ENCODE data around the gene TTC23L. TPM values are rescaled to one million over a fixed set of nuclear protein-coding genes. Genes with fewer than 3 reads are reported as not detected.

The TTC23L gene
- total and polyA plus RNA-seq, 2 of the 8 experiments (the other 6 are each of a cell fraction or from before 2014, with no cell fraction given): 1.1 to 2.4 TPM

GRCh38 chr5:34876275-34876674 is 37.3 kb downstream of the TTC23L start:
- H3K79me2 ChIP-seq (ENCODE audit: control insufficient read depth in 1 of 2, insufficient read depth in 2 of 2, low read length in 2 of 2): no peaks in the 10 kb centered on the region
- no peaks in the 10 kb centered on the region for H3K36me3 ChIP-seq (ENCODE audit: control insufficient read depth in 2 of 4, insufficient read depth in 4 of 4, low read length in 3 of 4)
- no peak overlapping the region for H3K27ac ChIP-seq (ENCODE audit: low read depth, low read length)
- H3K23ac ChIP-seq (ENCODE audit: insufficient read length): no peak overlapping the region
- ChIA-PET POLR2A (ENCODE audit: partially characterized antibody) (no interaction called here), CTCF (ENCODE audit: partially characterized antibody) (interaction anchor here (0.6 to 1.1 kb wide), 2 partner anchors 30 to 208 kb away, joined by 4 read pairs; no protein-coding TSS in a partner anchor)
- H2AFZ ChIP-seq (ENCODE audit: low read length): no peak overlapping the region
- no peaks in the 10 kb centered on the region for H3K4me1 ChIP-seq (replicated peaks in 1 of 4; ENCODE audit: control insufficient read depth in 3 of 4, insufficient read depth in 4 of 4, low read length in 3 of 4)
- H2AK5ac ChIP-seq (ENCODE audit: low read depth, low read length): no peak overlapping the region
- H3K9ac ChIP-seq (replicated peaks in 1 of 4; ENCODE audit: extremely low read depth in 1 of 4, low read depth in 3 of 4, low read length in 3 of 4): no peak overlapping the region
- no peak overlapping the region for H3K56ac ChIP-seq (replicated peaks; ENCODE audit: insufficient read length, low read depth, low read length)
- DNase-seq (ENCODE audit: low read depth in 1 of 2, low spot score in 2 of 2) (no peak), FAIRE-seq (no peak)
- H3K9me3 ChIP-seq (ENCODE audit: insufficient read depth in 2 of 2, low read depth in 1 of 2, low read length in 1 of 2): peaks cover 0 to 2% of the 10 kb centered on the region in 2 experiments; a peak in 2 of 4 replicates
- no peak overlapping the region for H4K91ac ChIP-seq (replicated peaks; ENCODE audit: insufficient read length, low read length)
- H3K18ac ChIP-seq (ENCODE audit: extremely low read depth, low read length): no peak overlapping the region
- H4K8ac ChIP-seq (ENCODE audit: extremely low read depth, insufficient read depth, low read length): no peak overlapping the region
- H3K4ac ChIP-seq (replicated peaks; ENCODE audit: insufficient read length, low read depth, low read length): no peak overlapping the region
- H3K27me3 ChIP-seq (replicated peaks in 1 of 4; ENCODE audit: control insufficient read depth in 3 of 4, extremely low read depth in 1 of 4, insufficient read depth in 3 of 4, low read length in 3 of 4): no peaks in the 10 kb centered on the region
- no peak overlapping the region for H2BK15ac ChIP-seq (ENCODE audit: low read length)
- H2BK5ac ChIP-seq (ENCODE audit: low read depth, low read length): no peak overlapping the region
- H3K79me1 ChIP-seq (ENCODE audit: low read depth, low read length): no peaks in the 10 kb centered on the region
- H4K5ac ChIP-seq (ENCODE audit: insufficient read length, low read depth, low read length): no peak overlapping the region
- H2BK120ac ChIP-seq (replicated peaks; ENCODE audit: low read depth, low read length): no peak overlapping the region
- H3K4me2 ChIP-seq (ENCODE audit: insufficient read depth in 1 of 2, low read depth in 2 of 2, low read length in 2 of 2): no peak overlapping the region
- H2BK20ac ChIP-seq (ENCODE audit: low read length): no peak overlapping the region
- no peaks in the 10 kb centered on the region for H4K20me1 ChIP-seq (replicated peaks in 1 of 2; ENCODE audit: control insufficient read depth in 1 of 2, insufficient read depth in 2 of 2, low read length in 2 of 2)
- no peaks in the 10 kb centered on the region for H3K23me2 ChIP-seq (ENCODE audit: low read depth, low read length)
- no peak overlapping the region for H3K4me3 ChIP-seq (ENCODE audit: extremely low read depth in 1 of 4, insufficient read depth in 2 of 4, low read depth in 3 of 4, low read length in 4 of 4)
- H3K14ac ChIP-seq (ENCODE audit: insufficient read length): no peak overlapping the region
- H2BK12ac ChIP-seq (ENCODE audit: low read depth, low read length): no peak overlapping the region
- TF ChIP-seq SIRT6 (IDR thresholded peaks at IDR 0.05; ENCODE audit: low read length): no peak
- TF ChIP-seq RAD21 (IDR thresholded peaks at IDR 0.05 in 1 of 2, conservative IDR thresholded peaks at IDR 0.05 in 1 of 2; ENCODE audit: low read depth in 2 of 2, low read length in 2 of 2): no peak
- no peak for TF ChIP-seq RXRA (IDR thresholded peaks at IDR 0.05; ENCODE audit: insufficient read depth, low read depth, low read length)
- no peak for TF ChIP-seq YY1 (IDR thresholded peaks at IDR 0.05; ENCODE audit: low read depth, low read length)
- TF ChIP-seq CTBP2 (IDR thresholded peaks at IDR 0.05; ENCODE audit: borderline replicate concordance, insufficient read depth, insufficient read length, low read length): no peak
- TF ChIP-seq SRF (IDR thresholded peaks at IDR 0.05; ENCODE audit: low read depth, low read length): no peak
- TF ChIP-seq KDM5A (IDR thresholded peaks at IDR 0.05; ENCODE audit: low read length): no peak
- TF ChIP-seq RBBP5 (IDR thresholded peaks at IDR 0.05; ENCODE audit: borderline replicate concordance, low read depth, low read length): no peak
- TF ChIP-seq MAX (IDR thresholded peaks at IDR 0.05): no peak
- no peak for TF ChIP-seq TAF7 (optimal IDR thresholded peaks at IDR 0.05; ENCODE audit: borderline replicate concordance, low read depth, low read length)
- no peak for TF ChIP-seq TCF12 (IDR thresholded peaks at IDR 0.05; ENCODE audit: low read depth, low read length)
- TF ChIP-seq CHD2 (IDR thresholded peaks at IDR 0.05; ENCODE audit: low read length): no peak
- TF ChIP-seq POLR2AphosphoS5 (IDR thresholded peaks at IDR 0.05; ENCODE audit: low read depth, low read length): no peak

Data from H1 (cell line).